ENCODE results near the gene PAQR6.
A peak's percentile ranks its signal among the peaks of the same experiment; 100 is the strongest.

PAQR6 gene

DNA sequence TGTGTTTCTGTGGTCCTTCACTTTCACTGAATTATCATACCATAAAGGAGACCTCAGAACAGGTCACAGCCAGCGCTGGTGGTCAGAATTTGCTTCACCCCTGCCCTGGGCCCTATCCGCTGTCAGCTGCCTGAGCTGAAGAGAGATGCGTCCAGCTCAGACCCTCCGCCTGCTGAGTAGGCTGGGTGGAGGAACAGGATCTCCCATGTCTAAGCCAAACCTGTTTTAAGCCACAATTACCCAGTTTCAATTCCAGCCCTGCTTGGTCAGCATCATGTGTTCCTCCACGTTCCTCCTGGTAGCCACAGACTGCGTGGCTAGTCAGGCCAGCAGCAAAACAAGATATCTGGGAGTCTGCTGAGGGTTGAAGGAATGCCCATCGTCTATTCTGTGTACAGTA lies 19.4 kb downstream of the PAQR6 start:
- Histone ChIP-seq H3K9me3 (replicated peaks; ENCODE audit: insufficient read depth, low read length) (no peaks in the 10 kb centered on the region), H3K27ac (ENCODE audit: low read length) (peak overlapping the region; percentile 72), H3K4me1 (ENCODE audit: low read length) (peaks cover 36% of the 10 kb centered on the region), H3K36me3 (replicated peaks; ENCODE audit: insufficient read depth, low read length) (no peaks in the 10 kb centered on the region; the same call in 1 of the 2 replicates), H3K4me2 (ENCODE audit: low read depth, low read length) (peak overlapping the region; percentile 20), H3K9ac (ENCODE audit: low read length) (peak overlapping the region; percentile 31; the same call in 1 of the 2 replicates), H3F3A (ENCODE audit: insufficient read depth, low read length) (peaks cover 39% of the 10 kb centered on the region), H3K9me2 (replicated peaks; ENCODE audit: insufficient read depth, low read length) (no peaks in the 10 kb centered on the region), H3K79me2 (ENCODE audit: low read length) (peaks cover 16% of the 10 kb centered on the region; the same call in 1 of the 2 replicates), H3K4me3 (ENCODE audit: low read length) (no peak overlapping the region), H4K20me1 (ENCODE audit: insufficient read depth, low read length) (no peaks in the 10 kb centered on the region), H3K27me3 (replicated peaks; ENCODE audit: insufficient read depth, low read length) (no peaks in the 10 kb centered on the region), H2AFZ (ENCODE audit: low read length) (no peak overlapping the region)
- peak; percentile 78 for DNase-seq
- TF ChIP-seq EZH2 (optimal IDR thresholded peaks at IDR 0.05; ENCODE audit: low read depth, low read length) (no peak), EZH2phosphoT487 (IDR thresholded peaks at IDR 0.05; ENCODE audit: low read length) (no peak), CTCF (IDR thresholded peaks at IDR 0.05; ENCODE audit: low read length) (no peak)

DNA sequence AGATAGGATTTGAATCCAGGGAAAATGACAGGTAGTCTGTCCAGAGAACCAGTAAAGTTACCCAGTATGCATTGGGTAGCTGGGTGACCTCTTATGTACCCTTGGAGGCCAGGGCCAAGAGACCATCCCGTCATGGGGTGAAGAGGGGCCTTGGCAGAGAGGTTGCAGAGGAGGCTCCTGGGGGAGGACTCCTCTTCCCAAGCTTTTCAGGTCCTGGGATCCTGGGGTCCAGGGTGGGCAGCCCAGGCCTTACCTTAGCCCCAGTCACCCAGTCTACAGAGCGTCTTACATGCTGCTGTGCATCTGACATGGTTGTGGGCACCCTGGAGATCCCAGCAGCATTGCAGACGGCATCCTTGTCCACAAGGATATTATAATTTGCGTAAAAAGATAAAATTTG lies 21.1 kb downstream of the PAQR6 start:
- H2AFZ ChIP-seq (ENCODE audit: low read length) = no peak overlapping the region
- H3K9ac ChIP-seq (ENCODE audit: low read length) = peak overlapping the region; percentile 49
- no peak for DNase-seq
- peaks cover 30% of the 10 kb centered on the region for H3K79me2 ChIP-seq (ENCODE audit: low read length)
- no peak overlapping the region for H3K4me3 ChIP-seq (ENCODE audit: low read length)
- H4K20me1 ChIP-seq (ENCODE audit: insufficient read depth, low read length) = no peaks in the 10 kb centered on the region
- peaks cover 7% of the 10 kb centered on the region; the same call in 1 of the 2 replicates for H3K36me3 ChIP-seq (replicated peaks; ENCODE audit: insufficient read depth, low read length)
- peak overlapping the region; percentile 50 for H3K4me2 ChIP-seq (ENCODE audit: low read depth, low read length)
- TF ChIP-seq EZH2phosphoT487 (IDR thresholded peaks at IDR 0.05; ENCODE audit: low read length) (no peak), EZH2 (optimal IDR thresholded peaks at IDR 0.05; ENCODE audit: low read depth, low read length) (no peak), CTCF (IDR thresholded peaks at IDR 0.05; ENCODE audit: low read length) (no peak)
- no peaks in the 10 kb centered on the region for H3K9me3 ChIP-seq (replicated peaks; ENCODE audit: insufficient read depth, low read length)
- peaks cover 39% of the 10 kb centered on the region for H3F3A ChIP-seq (ENCODE audit: insufficient read depth, low read length)
- peaks cover 36% of the 10 kb centered on the region for H3K4me1 ChIP-seq (ENCODE audit: low read length)
- no peaks in the 10 kb centered on the region for H3K27me3 ChIP-seq (replicated peaks; ENCODE audit: insufficient read depth, low read length)
- H3K9me2 ChIP-seq (replicated peaks; ENCODE audit: insufficient read depth, low read length) = no peaks in the 10 kb centered on the region
- peak overlapping the region; percentile 91 for H3K27ac ChIP-seq (ENCODE audit: low read length)

DNA sequence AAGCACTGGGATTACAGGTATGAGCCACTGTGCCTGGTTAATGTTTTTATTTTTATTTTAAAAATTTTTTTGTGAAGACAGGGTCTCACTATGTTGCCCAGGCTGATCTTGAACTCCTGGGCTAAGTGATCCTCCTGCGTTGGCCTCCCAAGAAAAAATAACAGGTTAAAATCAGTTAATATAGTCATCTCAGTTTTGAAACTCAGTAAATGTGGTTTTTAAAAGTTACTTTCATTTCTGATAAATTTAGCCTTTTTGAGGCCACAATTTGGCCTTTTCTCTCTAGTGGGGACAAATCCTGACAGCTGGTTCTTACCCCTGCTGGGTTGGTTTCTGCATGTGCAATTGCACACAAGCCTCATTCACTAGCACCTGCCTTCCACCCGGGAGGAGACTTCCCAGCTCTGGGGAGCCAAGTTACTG lies 21.7 kb downstream of the PAQR6 start:
- peaks cover 7% of the 10 kb centered on the region; the same call in 1 of the 2 replicates for H3K36me3 ChIP-seq (replicated peaks; ENCODE audit: insufficient read depth, low read length)
- TF ChIP-seq EZH2 (optimal IDR thresholded peaks at IDR 0.05; ENCODE audit: low read depth, low read length) (no peak), CTCF (IDR thresholded peaks at IDR 0.05; ENCODE audit: low read length) (no peak), EZH2phosphoT487 (IDR thresholded peaks at IDR 0.05; ENCODE audit: low read length) (no peak)
- no peak overlapping the region for H2AFZ ChIP-seq (ENCODE audit: low read length)
- peaks cover 41% of the 10 kb centered on the region for H3K4me1 ChIP-seq (ENCODE audit: low read length)
- H3K4me3 ChIP-seq (ENCODE audit: low read length) = no peak overlapping the region
- H4K20me1 ChIP-seq (ENCODE audit: insufficient read depth, low read length) = no peaks in the 10 kb centered on the region
- H3K27me3 ChIP-seq (replicated peaks; ENCODE audit: insufficient read depth, low read length) = no peaks in the 10 kb centered on the region
- peak overlapping the region; percentile 50 for H3K4me2 ChIP-seq (ENCODE audit: low read depth, low read length)
- H3K79me2 ChIP-seq (ENCODE audit: low read length) = peaks cover 35% of the 10 kb centered on the region
- no peaks in the 10 kb centered on the region for H3K9me3 ChIP-seq (replicated peaks; ENCODE audit: insufficient read depth, low read length)
- H3K9ac ChIP-seq (ENCODE audit: low read length) = peak overlapping the region; percentile 49; the same call in 1 of the 2 replicates
- H3F3A ChIP-seq (ENCODE audit: insufficient read depth, low read length) = peaks cover 39% of the 10 kb centered on the region
- peak; percentile 98 for DNase-seq
- peak overlapping the region; percentile 91 for H3K27ac ChIP-seq (ENCODE audit: low read length)
- H3K9me2 ChIP-seq (replicated peaks; ENCODE audit: insufficient read depth, low read length) = no peaks in the 10 kb centered on the region
